HG02571 (cell line): ENCODE measurements around the gene DAPL1.
"Not testable (repeated sequence)": the region's sequence is repeated elsewhere in the genome, so short reads cannot be mapped to it uniquely, and the experiment has no call there.

Source experiments
- ATAC-seq: cut with Tn5 transposase; IDR thresholded peaks from one replicate; pipeline ENCODE4 v1.9.1; 2021; ENCODE audit warnings: mild to moderate bottlenecking, moderate library complexity; ENCODE audit not compliant: unreplicated experiment

The DAPL1 gene

GRCh38 chr2:158817588-158817987, 22.5 kb downstream of the DAPL1 start:
- ATAC-seq, result no peak

- ATAC-seq, result no peak
Observed at GRCh38 chr2:158818511-158818910, 23.4 kb downstream of the DAPL1 start.

GRCh38 chr2:158822193-158822592, 27.1 kb downstream of the DAPL1 start:
- no peak for ATAC-seq

- ATAC-seq, result no peak
Observed at GRCh38 chr2:158823486-158824237, 28.5 kb downstream of the DAPL1 start.

GRCh38 chr2:158825021-158825420, 29.9 kb downstream of the DAPL1 start:
- no peak for ATAC-seq

GRCh38 chr2:158826965-158827364, 31.8 kb downstream of the DAPL1 start:
- ATAC-seq, result no peak

- ATAC-seq, result no peak
Observed at GRCh38 chr2:158828378-158829164, 33.5 kb downstream of the DAPL1 start.

- no peak for ATAC-seq
Observed at GRCh38 chr2:158829167-158829566, 34.0 kb downstream of the DAPL1 start.

- no peak for ATAC-seq
Observed at GRCh38 chr2:158830201-158830600, 35.1 kb downstream of the DAPL1 start.

GRCh38 chr2:158835431-158835830, 40.3 kb downstream of the DAPL1 start:
- ATAC-seq, result no peak

GRCh38 chr2:158837645-158838044, 42.5 kb downstream of the DAPL1 start:
- no peak for ATAC-seq

GRCh38 chr2:158841850-158842249, 46.7 kb downstream of the DAPL1 start:
- ATAC-seq, result no peak

GRCh38 chr2:158845444-158845843, 50.3 kb downstream of the DAPL1 start:
- no peak for ATAC-seq

GRCh38 chr2:158845859-158846258, 50.7 kb downstream of the DAPL1 start:
- ATAC-seq, result no peak

- not testable (repeated sequence) for ATAC-seq
Observed at GRCh38 chr2:158847526-158847925, 52.4 kb downstream of the DAPL1 start.

- not testable (repeated sequence) for ATAC-seq
Observed at GRCh38 chr2:158848031-158848970, 53.2 kb downstream of the DAPL1 start.

- not testable (repeated sequence) for ATAC-seq
Observed at GRCh38 chr2:158860179-158860578, 65.1 kb downstream of the DAPL1 start.

GRCh38 chr2:158861626-158862025, 66.5 kb downstream of the DAPL1 start:
- not testable (repeated sequence) for ATAC-seq

GRCh38 chr2:158865469-158865868, 70.4 kb downstream of the DAPL1 start:
- not testable (repeated sequence) for ATAC-seq
